WTC11 (cell line): ENCODE data around the gene CDCA5. TPM values are rescaled to one million over a fixed set of nuclear protein-coding genes. Genes with fewer than 3 reads are reported as not detected.

ENCODE experiments used
- ATAC-seq: fragments of 200-7000 bp; cut with Tn5 transposase; 2 replicates; pipeline ENCODE4 v1.10.0; 2021; ENCODE audit warnings: mild to moderate bottlenecking, moderate library complexity
- CTCF ChIA-PET: fragments of 300-600 bp; sonication (Branson Sonifier 250); formaldehyde crosslinking; loops from one replicate; lab custom pipeline; 2021; ENCODE audit warnings: antibody characterized with exemption; lab: Charles Lee
- POLR2A ChIA-PET: fragments of 350-600 bp; sonication (Branson Sonifier 250); formaldehyde crosslinking; loops from one replicate; lab custom pipeline; 2021; ENCODE audit warnings: antibody characterized with exemption; lab: Charles Lee
- DNase-seq: peaks from one replicate; pipeline ENCODE4 v3.0.0; 2021; ENCODE audit warnings: low spot score
- H3K27ac Mint-ChIP-seq: 2 replicates; pipeline ENCODE4 v1.8.0; 2021; ENCODE audit warnings: mixed read lengths
- H3K27me3 Mint-ChIP-seq: 2 replicates; pipeline ENCODE4 v1.8.0; 2021; ENCODE audit warnings: low read depth, mild to moderate bottlenecking, moderate library complexity, mixed read lengths
- H3K36me3 Mint-ChIP-seq: 2 replicates; pipeline ENCODE4 v1.8.0; 2021; ENCODE audit warnings: mixed read lengths
- H3K4me1 Mint-ChIP-seq: 2 replicates; pipeline ENCODE4 v1.8.0; 2022; ENCODE audit warnings: mixed read lengths
- H3K4me3 Mint-ChIP-seq: 2 replicates; pipeline ENCODE4 v1.8.0; 2021; ENCODE audit warnings: mild to moderate bottlenecking, moderate library complexity, mixed read lengths
- H3K9me3 Mint-ChIP-seq: 2 replicates; pipeline ENCODE4 v1.8.0; 2021; ENCODE audit warnings: mixed read lengths
- ATF1 ChIP-seq: sonication (generic); formaldehyde crosslinking; IDR thresholded peaks from 2 replicates; pipeline ENCODE4 v1.8.1; 2023; ENCODE audit warnings: mild to moderate bottlenecking, moderate library complexity, missing genetic modification reagents
- CREB1 ChIP-seq: sonication (generic); formaldehyde crosslinking; IDR thresholded peaks from 2 replicates; pipeline ENCODE4 v1.8.0; 2023; ENCODE audit warnings: mild to moderate bottlenecking, missing genetic modification reagents
- CTCF ChIP-seq: fragments of 200-600 bp; IDR thresholded peaks from 2 replicates; pipeline ENCODE4 v1.8.0; 2022; ENCODE audit warnings: antibody characterized with exemption
- ETV6 ChIP-seq: sonication (generic); formaldehyde crosslinking; IDR thresholded peaks from 2 replicates; pipeline ENCODE4 v1.8.1; 2022; ENCODE audit warnings: mild to moderate bottlenecking, missing genetic modification reagents
- FOXP1 ChIP-seq: sonication (generic); formaldehyde crosslinking; IDR thresholded peaks from 2 replicates; pipeline ENCODE4 v1.8.0; 2022; ENCODE audit warnings: missing genetic modification reagents, mild to moderate bottlenecking, moderate library complexity, borderline replicate concordance
- HMGA2 ChIP-seq: fragments of 250-450 bp; sonication (Bioruptor Pico); IDR thresholded peaks from 2 replicates; pipeline ENCODE4 v1.4.0; 2021; ENCODE audit warnings: mild to moderate bottlenecking, moderate library complexity
- HMGXB4 ChIP-seq: sonication (generic); formaldehyde crosslinking; IDR thresholded peaks from 2 replicates; pipeline ENCODE4 v1.8.1; 2023; ENCODE audit warnings: mild to moderate bottlenecking, moderate library complexity, missing genetic modification reagents
- IRF2 ChIP-seq: sonication (generic); formaldehyde crosslinking; IDR thresholded peaks from 2 replicates; pipeline ENCODE4 v1.8.0; 2022; ENCODE audit warnings: low read depth, missing genetic modification reagents, borderline replicate concordance
- JAZF1 ChIP-seq: fragments of 250-450 bp; sonication (Bioruptor Pico); IDR thresholded peaks from 2 replicates; pipeline ENCODE4 v1.9.0; 2021; ENCODE audit warnings: moderate library complexity, mild to moderate bottlenecking, inconsistent platforms
- NR1H2 ChIP-seq: sonication (generic); formaldehyde crosslinking; IDR thresholded peaks from 2 replicates; pipeline ENCODE4 v1.9.0; 2021; ENCODE audit warnings: mild to moderate bottlenecking, moderate library complexity, missing genetic modification reagents
- NR2C2 ChIP-seq: sonication (generic); formaldehyde crosslinking; IDR thresholded peaks from 2 replicates; pipeline ENCODE4 v1.8.0; 2022; ENCODE audit warnings: mild to moderate bottlenecking, missing genetic modification reagents
- SMAD3 ChIP-seq: sonication (generic); formaldehyde crosslinking; IDR thresholded peaks from 2 replicates; pipeline ENCODE4 v1.8.0; 2022; ENCODE audit warnings: missing genetic modification reagents, mild to moderate bottlenecking, borderline replicate concordance
- ZBTB21 ChIP-seq: sonication (generic); formaldehyde crosslinking; IDR thresholded peaks from 2 replicates; pipeline ENCODE4 v1.8.1; 2023; ENCODE audit warnings: mild to moderate bottlenecking, missing genetic modification reagents, borderline replicate concordance
- ZMAT4 ChIP-seq: fragments of 250-450 bp; sonication (Bioruptor Pico); IDR thresholded peaks from 2 replicates; pipeline ENCODE4 v1.9.0; 2021; ENCODE audit warnings: mild to moderate bottlenecking
- ZNF121 ChIP-seq: sonication (generic); formaldehyde crosslinking; IDR thresholded peaks from 2 replicates; pipeline ENCODE4 v1.8.0; 2023; ENCODE audit warnings: missing genetic modification reagents
- ZNF138 ChIP-seq: sonication (generic); formaldehyde crosslinking; conservative IDR thresholded peaks from 2 replicates; pipeline ENCODE4 v1.8.1; 2022; ENCODE audit warnings: mild to moderate bottlenecking, moderate library complexity, missing genetic modification reagents
- ZNF219 ChIP-seq: sonication (generic); formaldehyde crosslinking; IDR thresholded peaks from 2 replicates; pipeline ENCODE4 v1.8.0; 2023; ENCODE audit warnings: missing genetic modification reagents, mild to moderate bottlenecking, borderline replicate concordance
- ZNF232 ChIP-seq: sonication (generic); formaldehyde crosslinking; IDR thresholded peaks from 2 replicates; pipeline ENCODE4 v1.8.0; 2022; ENCODE audit warnings: mild to moderate bottlenecking, missing genetic modification reagents
- ZNF263 ChIP-seq: sonication (generic); formaldehyde crosslinking; IDR thresholded peaks from 2 replicates; pipeline ENCODE4 v1.8.1; 2022; ENCODE audit warnings: low read depth, mild to moderate bottlenecking, moderate library complexity, missing genetic modification reagents
- ZNF425 ChIP-seq: fragments of 250-450 bp; sonication (Bioruptor Pico); conservative IDR thresholded peaks from 2 replicates; pipeline ENCODE4 v1.9.0; 2021; ENCODE audit warnings: mild to moderate bottlenecking
- total RNA-seq: library from RNA; stranded (reverse); gene quantifications from 3 replicates; pipeline ENCODE4 v1.2.3, GENCODE V29; 2021
- TF ChIP-seq, protein P1 (sequence below): sonication (generic); formaldehyde crosslinking; IDR thresholded peaks from 2 replicates; pipeline ENCODE4 v1.8.0; 2022; ENCODE audit warnings: missing genetic modification reagents
- TF ChIP-seq, protein P2 (sequence below): fragments of 250-450 bp; sonication (Bioruptor Pico); IDR thresholded peaks from 2 replicates; pipeline ENCODE4 v1.9.0; 2021; ENCODE audit warnings: mild to moderate bottlenecking, borderline replicate concordance
- TF ChIP-seq, protein P3 (sequence below): sonication (generic); formaldehyde crosslinking; conservative IDR thresholded peaks from 2 replicates; pipeline ENCODE4 v1.8.1; 2022; ENCODE audit warnings: mild to moderate bottlenecking, missing genetic modification reagents

The CDCA5 gene
- total RNA-seq, 1 experiment from 2014 or later, result 95.9 TPM

DNA sequence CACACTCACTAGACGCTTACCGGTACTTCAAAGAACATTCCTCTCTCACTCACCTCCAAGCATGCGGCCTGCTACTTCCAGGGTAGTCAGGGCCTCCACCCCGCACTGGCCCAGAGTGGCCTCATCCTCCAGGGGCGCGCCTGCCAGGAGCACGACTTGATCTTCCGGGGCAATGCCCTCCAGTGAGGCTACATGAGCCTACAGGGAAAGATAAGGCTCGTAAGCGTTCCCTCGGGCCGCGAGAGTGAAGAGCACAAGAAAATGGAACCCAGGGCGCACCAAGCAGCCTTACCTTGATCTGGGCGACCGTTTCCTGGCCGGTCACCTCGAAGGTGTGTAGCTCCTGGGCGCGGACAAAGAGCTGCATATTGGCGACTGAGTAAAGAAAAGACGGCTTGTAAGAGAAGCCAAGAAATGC is 37.6 kb upstream of the CDCA5 start (continued):
- no peak for TF ChIP-seq CTCF
- TF ChIP-seq ZNF232, result no peak
- 0 out of 2 replicates have a peak, but pooled peaks have one; percentile 10 for TF ChIP-seq NR2C2 (CRISPR knock-in tag)
- TF ChIP-seq, protein P1, sequence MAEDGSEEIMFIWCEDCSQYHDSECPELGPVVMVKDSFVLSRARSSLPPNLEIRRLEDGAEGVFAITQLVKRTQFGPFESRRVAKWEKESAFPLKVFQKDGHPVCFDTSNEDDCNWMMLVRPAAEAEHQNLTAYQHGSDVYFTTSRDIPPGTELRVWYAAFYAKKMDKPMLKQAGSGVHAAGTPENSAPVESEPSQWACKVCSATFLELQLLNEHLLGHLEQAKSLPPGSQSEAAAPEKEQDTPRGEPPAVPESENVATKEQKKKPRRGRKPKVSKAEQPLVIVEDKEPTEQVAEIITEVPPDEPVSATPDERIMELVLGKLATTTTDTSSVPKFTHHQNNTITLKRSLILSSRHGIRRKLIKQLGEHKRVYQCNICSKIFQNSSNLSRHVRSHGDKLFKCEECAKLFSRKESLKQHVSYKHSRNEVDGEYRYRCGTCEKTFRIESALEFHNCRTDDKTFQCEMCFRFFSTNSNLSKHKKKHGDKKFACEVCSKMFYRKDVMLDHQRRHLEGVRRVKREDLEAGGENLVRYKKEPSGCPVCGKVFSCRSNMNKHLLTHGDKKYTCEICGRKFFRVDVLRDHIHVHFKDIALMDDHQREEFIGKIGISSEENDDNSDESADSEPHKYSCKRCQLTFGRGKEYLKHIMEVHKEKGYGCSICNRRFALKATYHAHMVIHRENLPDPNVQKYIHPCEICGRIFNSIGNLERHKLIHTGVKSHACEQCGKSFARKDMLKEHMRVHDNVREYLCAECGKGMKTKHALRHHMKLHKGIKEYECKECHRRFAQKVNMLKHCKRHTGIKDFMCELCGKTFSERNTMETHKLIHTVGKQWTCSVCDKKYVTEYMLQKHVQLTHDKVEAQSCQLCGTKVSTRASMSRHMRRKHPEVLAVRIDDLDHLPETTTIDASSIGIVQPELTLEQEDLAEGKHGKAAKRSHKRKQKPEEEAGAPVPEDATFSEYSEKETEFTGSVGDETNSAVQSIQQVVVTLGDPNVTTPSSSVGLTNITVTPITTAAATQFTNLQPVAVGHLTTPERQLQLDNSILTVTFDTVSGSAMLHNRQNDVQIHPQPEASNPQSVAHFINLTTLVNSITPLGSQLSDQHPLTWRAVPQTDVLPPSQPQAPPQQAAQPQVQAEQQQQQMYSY, result 0 out of 2 replicates have a peak, but pooled peaks have one; percentile 16
- TF ChIP-seq ZNF121 (CRISPR knock-in tag), result no peak

DNA sequence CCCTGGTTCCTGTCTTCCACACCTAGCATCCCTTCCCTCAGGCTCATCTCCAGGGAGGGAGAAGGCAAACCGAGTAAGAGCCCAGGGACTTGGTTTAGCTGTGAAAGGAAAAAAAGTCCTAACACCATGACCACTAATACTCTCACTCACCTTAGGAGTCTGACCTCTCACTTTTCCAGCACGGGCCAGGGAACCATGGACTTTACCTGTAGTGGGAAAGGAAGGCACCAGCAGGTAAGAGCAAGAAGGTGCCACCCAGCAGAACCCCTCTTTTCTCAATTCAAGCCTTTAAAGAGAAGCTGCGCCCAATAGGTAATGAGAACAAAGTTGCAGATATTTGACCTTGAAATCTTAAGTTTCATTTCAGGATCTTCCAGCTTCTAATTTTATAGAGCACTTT is 37.0 kb upstream of the CDCA5 start:
- H3K27me3 Mint-ChIP-seq, result no peaks in the 10 kb centered on the region
- CTCF ChIA-PET, result interaction anchor here (5.7 kb wide), 1 partner anchor 9 kb away, joined by 56 read pairs; the partner anchor contains the start of gene TM7SF2
- POLR2A ChIA-PET, result interaction anchor here (1.6 to 2.4 kb wide), 2 partner anchors 9 to 14 kb away, joined by 15 to 19 read pairs; partner anchors contain the start of genes SYVN1 and TM7SF2

More for the DNA sequence above, 37.0 kb upstream of the CDCA5 start:
- peaks cover 17% of the 10 kb centered on the region for H3K4me1 Mint-ChIP-seq
- ATAC-seq (no peak), DNase-seq (no peak)
- H3K36me3 Mint-ChIP-seq, result peaks cover 47% of the 10 kb centered on the region
- peak overlapping the region; percentile 100 for H3K27ac Mint-ChIP-seq
- TF ChIP-seq ZBTB21 (CRISPR knock-in tag) (no peak), ZNF263 (no peak), HMGA2 (no peak), NR1H2 (CRISPR knock-in tag) (no peak), JAZF1 (CRISPR knock-in tag) (no peak), ZNF425 (CRISPR knock-in tag) (no peak), CREB1 (CRISPR knock-in tag) (no peak), IRF2 (no peak), FOXP1 (CRISPR knock-in tag) (no peak), SMAD3 (no peak), ATF1 (CRISPR knock-in tag) (no peak), ETV6 (no peak), ZNF138 (no peak), ZMAT4 (CRISPR knock-in tag) (no peak), ZNF219 (no peak), HMGXB4 (no peak)
- TF ChIP-seq, protein P2, sequence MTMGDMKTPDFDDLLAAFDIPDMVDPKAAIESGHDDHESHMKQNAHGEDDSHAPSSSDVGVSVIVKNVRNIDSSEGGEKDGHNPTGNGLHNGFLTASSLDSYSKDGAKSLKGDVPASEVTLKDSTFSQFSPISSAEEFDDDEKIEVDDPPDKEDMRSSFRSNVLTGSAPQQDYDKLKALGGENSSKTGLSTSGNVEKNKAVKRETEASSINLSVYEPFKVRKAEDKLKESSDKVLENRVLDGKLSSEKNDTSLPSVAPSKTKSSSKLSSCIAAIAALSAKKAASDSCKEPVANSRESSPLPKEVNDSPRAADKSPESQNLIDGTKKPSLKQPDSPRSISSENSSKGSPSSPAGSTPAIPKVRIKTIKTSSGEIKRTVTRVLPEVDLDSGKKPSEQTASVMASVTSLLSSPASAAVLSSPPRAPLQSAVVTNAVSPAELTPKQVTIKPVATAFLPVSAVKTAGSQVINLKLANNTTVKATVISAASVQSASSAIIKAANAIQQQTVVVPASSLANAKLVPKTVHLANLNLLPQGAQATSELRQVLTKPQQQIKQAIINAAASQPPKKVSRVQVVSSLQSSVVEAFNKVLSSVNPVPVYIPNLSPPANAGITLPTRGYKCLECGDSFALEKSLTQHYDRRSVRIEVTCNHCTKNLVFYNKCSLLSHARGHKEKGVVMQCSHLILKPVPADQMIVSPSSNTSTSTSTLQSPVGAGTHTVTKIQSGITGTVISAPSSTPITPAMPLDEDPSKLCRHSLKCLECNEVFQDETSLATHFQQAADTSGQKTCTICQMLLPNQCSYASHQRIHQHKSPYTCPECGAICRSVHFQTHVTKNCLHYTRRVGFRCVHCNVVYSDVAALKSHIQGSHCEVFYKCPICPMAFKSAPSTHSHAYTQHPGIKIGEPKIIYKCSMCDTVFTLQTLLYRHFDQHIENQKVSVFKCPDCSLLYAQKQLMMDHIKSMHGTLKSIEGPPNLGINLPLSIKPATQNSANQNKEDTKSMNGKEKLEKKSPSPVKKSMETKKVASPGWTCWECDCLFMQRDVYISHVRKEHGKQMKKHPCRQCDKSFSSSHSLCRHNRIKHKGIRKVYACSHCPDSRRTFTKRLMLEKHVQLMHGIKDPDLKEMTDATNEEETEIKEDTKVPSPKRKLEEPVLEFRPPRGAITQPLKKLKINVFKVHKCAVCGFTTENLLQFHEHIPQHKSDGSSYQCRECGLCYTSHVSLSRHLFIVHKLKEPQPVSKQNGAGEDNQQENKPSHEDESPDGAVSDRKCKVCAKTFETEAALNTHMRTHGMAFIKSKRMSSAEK (CRISPR knock-in tag), result no peak
- TF ChIP-seq, protein P3, sequence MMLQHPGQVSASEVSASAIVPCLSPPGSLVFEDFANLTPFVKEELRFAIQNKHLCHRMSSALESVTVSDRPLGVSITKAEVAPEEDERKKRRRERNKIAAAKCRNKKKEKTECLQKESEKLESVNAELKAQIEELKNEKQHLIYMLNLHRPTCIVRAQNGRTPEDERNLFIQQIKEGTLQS (CRISPR knock-in tag), result no peak
- no peaks in the 10 kb centered on the region for H3K9me3 Mint-ChIP-seq
- peak overlapping the region; percentile 99 for H3K4me3 Mint-ChIP-seq
